IMR-90 (cell line): Measurements from ENCODE around the gene PDZD2. TPM values are rescaled to one million over a fixed set of nuclear protein-coding genes. Genes with fewer than 3 reads are reported as not detected.

Experiments
- ATAC-seq: fragments of 200-7000 bp; cut with Tn5 transposase; 2 replicates; pipeline ENCODE4 v1.9.1; 2020; ENCODE audit warnings: low read depth, mild to moderate bottlenecking, moderate library complexity
- BruUV-seq: library from RNA; stranded (reverse); fragments of 400-500 nt; replicated peaks from 2 replicates; lab custom pipeline; 2021; lab: Mats Ljungman, UMichigan
- CTCF ChIA-PET: fragments of 300-600 bp; formaldehyde crosslinking; extraction: SDS; loops from one replicate; lab custom pipeline; 2021; ENCODE audit warnings: antibody characterized with exemption; lab: Yijun Ruan, JAX
- POLR2A ChIA-PET: fragments of 300-600 bp; sonication (Branson Sonifier 250); formaldehyde crosslinking; loops from one replicate; lab custom pipeline; 2022; ENCODE audit warnings: antibody characterized with exemption; ENCODE audit not compliant: unreplicated experiment; lab: Charles Lee
- DNase-seq: peaks from one replicate; pipeline ENCODE4 v3.0.0; 2013
- H2AFZ ChIP-seq: replicated peaks from 2 replicates; pipeline ENCODE3; 2013; ENCODE audit warnings: low read length, mild to moderate bottlenecking; ENCODE audit not compliant: poor library complexity
- H2AK5ac ChIP-seq: 2 replicates; pipeline ENCODE4 v1.6.1; 2013; ENCODE audit warnings: low read depth, low read length, inconsistent platforms
- H2AK9ac ChIP-seq: replicated peaks from 2 replicates; pipeline ENCODE3; 2013; ENCODE audit warnings: mild to moderate bottlenecking, low read depth, low read length, moderate library complexity; ENCODE audit not compliant: poor library complexity
- H2BK120ac ChIP-seq: 2 replicates; pipeline ENCODE4 v1.6.1; 2013; ENCODE audit warnings: low read depth, low read length, inconsistent platforms
- H2BK15ac ChIP-seq: 3 replicates; pipeline ENCODE4 v1.6.1; 2013; ENCODE audit warnings: low read depth, low read length, inconsistent platforms
- H2BK20ac ChIP-seq: 2 replicates; pipeline ENCODE4 v1.6.1; 2013; ENCODE audit warnings: low read depth, mild to moderate bottlenecking, inconsistent platforms, low read length, moderate library complexity
- H2BK5ac ChIP-seq: 2 replicates; pipeline ENCODE4 v1.6.1; 2013; ENCODE audit warnings: mild to moderate bottlenecking, low read depth, low read length, inconsistent platforms; ENCODE audit not compliant: poor library complexity, severe bottlenecking
- H3K14ac ChIP-seq: replicated peaks from 2 replicates; pipeline ENCODE4 v1.6.1; 2013; ENCODE audit warnings: low read depth, low read length, inconsistent platforms
- H3K18ac ChIP-seq: 2 replicates; pipeline ENCODE4 v1.6.1; 2013; ENCODE audit warnings: low read depth, low read length, control low read depth
- H3K23ac ChIP-seq: 2 replicates; pipeline ENCODE4 v1.6.1; 2013; ENCODE audit warnings: low read depth, low read length, inconsistent platforms
- H3K27ac ChIP-seq: 2 replicates; pipeline ENCODE4 v1.5.1; 2013; ENCODE audit warnings: mild to moderate bottlenecking, control low read depth, low read length; ENCODE audit not compliant: insufficient read depth
- H3K27me3 ChIP-seq: 2 replicates; pipeline ENCODE4 v1.6.1; 2013; ENCODE audit warnings: low read length; ENCODE audit not compliant: control insufficient read depth, insufficient read depth
- H3K36me3 ChIP-seq: 2 replicates; pipeline ENCODE4 v1.6.1; 2013; ENCODE audit warnings: low read length, mixed read lengths; ENCODE audit not compliant: control insufficient read depth, insufficient read depth
- H3K4ac ChIP-seq: 2 replicates; pipeline ENCODE4 v1.6.1; 2013; ENCODE audit warnings: low read depth, low read length, inconsistent platforms
- H3K4me1 ChIP-seq: 2 replicates; pipeline ENCODE4 v1.6.1; 2013; ENCODE audit warnings: low read length, mixed read lengths; ENCODE audit not compliant: control insufficient read depth, insufficient read depth
- H3K4me2 ChIP-seq: 2 replicates; pipeline ENCODE4 v1.6.1; 2013; ENCODE audit warnings: low read depth, mild to moderate bottlenecking, control low read depth, low read length, moderate library complexity
- H3K4me3 ChIP-seq: 2 replicates; pipeline ENCODE4 v1.5.1; 2013; ENCODE audit warnings: low read depth, mild to moderate bottlenecking, control low read depth, low read length, moderate library complexity; ENCODE audit not compliant: insufficient read depth
- H3K56ac ChIP-seq: 2 replicates; pipeline ENCODE4 v1.6.1; 2013; ENCODE audit warnings: low read length, inconsistent platforms; ENCODE audit not compliant: insufficient read depth; ENCODE audit errors: extremely low read depth
- H3K79me1 ChIP-seq, 2 experiments: 2 replicates each; pipeline ENCODE4 v1.6.1; 2013; ENCODE audit warnings: low read length in 2 of 2, inconsistent platforms in 1 of 2, low read depth in 1 of 2
- H3K9ac ChIP-seq: 2 replicates; pipeline ENCODE4 v1.6.1; 2013; ENCODE audit warnings: low read depth, low read length, control low read depth
- H3K9me1 ChIP-seq: 2 replicates; pipeline ENCODE4 v1.6.1; 2013; ENCODE audit warnings: low read length, inconsistent platforms; ENCODE audit not compliant: insufficient read depth
- H3K9me3 ChIP-seq: 2 replicates; pipeline ENCODE4 v1.6.1; 2013; ENCODE audit warnings: low read length; ENCODE audit not compliant: control insufficient read depth, insufficient read depth
- H4K20me1 ChIP-seq: 2 replicates; pipeline ENCODE4 v1.6.1; 2013; ENCODE audit warnings: low read length, inconsistent platforms; ENCODE audit not compliant: insufficient read depth
- H4K5ac ChIP-seq: 2 replicates; pipeline ENCODE4 v1.6.1; 2013; ENCODE audit warnings: mild to moderate bottlenecking, low read depth, low read length, control low read depth
- H4K8ac ChIP-seq, 2 experiments: 2 replicates each; pipeline ENCODE4 v1.6.1; 2013; ENCODE audit warnings: low read depth in 2 of 2, low read length in 2 of 2, control low read depth in 1 of 2, inconsistent platforms in 1 of 2
- H4K91ac ChIP-seq: 2 replicates; pipeline ENCODE4 v1.6.1; 2013; ENCODE audit warnings: low read depth, low read length, inconsistent platforms; ENCODE audit not compliant: insufficient read depth
- BHLHE40 ChIP-seq: fragments of 150-350 bp; IDR thresholded peaks from 2 replicates; pipeline ENCODE4 v1.6.1; 2016; ENCODE audit warnings: mild to moderate bottlenecking, low read depth, low read length
- CEBPB ChIP-seq: IDR thresholded peaks from 2 replicates; pipeline ENCODE4 v1.6.1; 2012; ENCODE audit warnings: low read depth, low read length, improper control_type of control experiment
- CHD1 ChIP-seq: IDR thresholded peaks from 2 replicates; pipeline ENCODE4 v1.6.1; 2012; ENCODE audit warnings: low read depth, low read length, improper control_type of control experiment
- FOS ChIP-seq: fragments of 150-350 bp; IDR thresholded peaks from 2 replicates; pipeline ENCODE4 v1.6.1; 2016; ENCODE audit warnings: low read depth, low read length
- MAFK ChIP-seq: IDR thresholded peaks from 2 replicates; pipeline ENCODE4 v1.6.1; 2012; ENCODE audit warnings: low read depth, low read length, improper control_type of control experiment
- MAZ ChIP-seq: IDR thresholded peaks from 2 replicates; pipeline ENCODE4 v1.6.1; 2012; ENCODE audit warnings: low read depth, mild to moderate bottlenecking, low read length, improper control_type of control experiment, moderate library complexity, borderline replicate concordance
- MXI1 ChIP-seq: IDR thresholded peaks from 2 replicates; pipeline ENCODE4 v1.6.1; 2012; ENCODE audit warnings: low read depth, mild to moderate bottlenecking, low read length, moderate library complexity, borderline replicate concordance
- NFE2L2 ChIP-seq: fragments of 150-350 bp; IDR thresholded peaks from 2 replicates; pipeline ENCODE4 v1.6.1; 2016; ENCODE audit warnings: low read depth, mild to moderate bottlenecking, low read length
- POLR2A ChIP-seq: IDR thresholded peaks from 2 replicates; pipeline ENCODE4 v1.6.1; 2012; ENCODE audit warnings: mild to moderate bottlenecking, low read depth, low read length
- RAD21 ChIP-seq: IDR thresholded peaks from 2 replicates; pipeline ENCODE4 v1.6.1; 2012; ENCODE audit warnings: low read length, improper control_type of control experiment
- RCOR1 ChIP-seq: IDR thresholded peaks from 2 replicates; pipeline ENCODE4 v1.6.1; 2012; ENCODE audit warnings: mild to moderate bottlenecking, low read length, improper control_type of control experiment; ENCODE audit not compliant: insufficient replicate concordance
- RFX5 ChIP-seq: IDR thresholded peaks from 2 replicates; pipeline ENCODE4 v1.8.0; 2012; ENCODE audit warnings: low read depth, mild to moderate bottlenecking, low read length, moderate library complexity
- WGBS, 2 experiments: methylation state at CpG; one replicate each; pipeline versions ENCODE4 v1.1.5 to v1.1.7; 2013; ENCODE audit warnings: missing lambda C conversion rate in 2 of 2; ENCODE audit not compliant: insufficient read length in 1 of 2; ENCODE audit errors: extremely low coverage in 2 of 2; 5-methylcytosine and 5-hydroxymethylcytosine counted together
- dilution Hi-C: fragments of 300-500 bp; cut with HindIII; formaldehyde crosslinking; loops from one replicate; pipeline ENCODE4 v1.14.3; 2018; ENCODE audit warnings: low sequenced_read_pairs; ENCODE audit not compliant: unreplicated experiment
- in situ Hi-C: fragments of 300-500 bp; cut with MboI; formaldehyde crosslinking; loops from 3 replicates; pipeline ENCODE4 v1.14.3; 2019; ENCODE audit warnings: low sequenced_read_pairs, inconsistent platforms, mixed read lengths
- intact Hi-C: fragments of 100-400 bp; cut with micrococcal nuclease; formaldehyde crosslinking; loops from 2 replicates; pipeline ENCODE4 v1.10.0; 2022
- polyA plus RNA-seq, 3 experiments: library from polyadenylated mRNA; depleted of rRNA; stranded (reverse); fragments of >200 nt; gene quantifications; 2 replicates each; pipeline ENCODE4 v1.2.3, GENCODE V29; 2012; ENCODE audit warnings: low replicate concordance in 1 of 3
- total RNA-seq: library from RNA; depleted of rRNA; stranded (reverse); fragments of >200 nt; gene quantifications from 2 replicates; pipeline ENCODE4 v1.2.3, GENCODE V29; 2012
- TF ChIP-seq, protein P1 (sequence below): fragments of 150-350 bp; IDR thresholded peaks from 2 replicates; pipeline ENCODE4 v1.6.1; 2017; ENCODE audit warnings: mild to moderate bottlenecking, antibody characterized with exemption, low read length, low read depth
- TF ChIP-seq, protein P2 (sequence below): fragments of 150-350 bp; IDR thresholded peaks from 2 replicates; pipeline ENCODE4 v1.6.1; 2016; ENCODE audit warnings: low read depth, mild to moderate bottlenecking, low read length, moderate library complexity, borderline replicate concordance

The PDZD2 gene
- total and polyA plus RNA-seq, 2 of the 4 experiments (the other 2 are of a cell fraction): under 0.01 to 0.02 TPM

DNA sequence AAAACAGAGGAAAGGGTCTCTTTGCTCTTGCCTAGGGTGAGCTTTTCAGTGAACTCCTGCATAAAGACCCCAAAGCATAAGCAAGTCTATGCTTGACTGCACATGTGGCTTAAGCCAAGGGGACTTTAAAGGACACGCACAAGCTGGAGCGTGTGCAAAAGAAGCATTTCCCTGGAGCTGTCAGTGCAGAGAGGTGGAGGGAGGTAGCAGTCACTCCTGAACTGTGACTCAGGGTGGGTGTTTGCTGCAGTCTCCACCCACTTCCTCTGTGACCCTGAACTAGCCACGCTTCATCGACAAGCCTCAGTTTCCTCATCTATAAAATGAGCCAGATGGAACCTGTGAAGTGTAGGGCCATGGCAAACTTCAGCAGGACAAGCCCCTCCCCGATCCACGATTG is 72.4 kb downstream of the PDZD2 start:
- H3K9ac ChIP-seq: no peak overlapping the region
- POLR2A ChIA-PET: no interaction called here
- H3K4me2 ChIP-seq: no peak overlapping the region
- no peak overlapping the region for H2AFZ ChIP-seq
- H3K18ac ChIP-seq: no peak overlapping the region
- no peak overlapping the region for H3K23ac ChIP-seq
- no peak overlapping the region for H3K27ac ChIP-seq
- no peaks in the 10 kb centered on the region for H3K9me1 ChIP-seq
- no peaks in the 10 kb centered on the region for H3K4me1 ChIP-seq
- BruUV-seq: no TSS peak
- TF ChIP-seq NFE2L2: no peak
- no peak for TF ChIP-seq RAD21
- no peak for TF ChIP-seq MAFK
- no peak for TF ChIP-seq CHD1
- TF ChIP-seq, protein P1, sequence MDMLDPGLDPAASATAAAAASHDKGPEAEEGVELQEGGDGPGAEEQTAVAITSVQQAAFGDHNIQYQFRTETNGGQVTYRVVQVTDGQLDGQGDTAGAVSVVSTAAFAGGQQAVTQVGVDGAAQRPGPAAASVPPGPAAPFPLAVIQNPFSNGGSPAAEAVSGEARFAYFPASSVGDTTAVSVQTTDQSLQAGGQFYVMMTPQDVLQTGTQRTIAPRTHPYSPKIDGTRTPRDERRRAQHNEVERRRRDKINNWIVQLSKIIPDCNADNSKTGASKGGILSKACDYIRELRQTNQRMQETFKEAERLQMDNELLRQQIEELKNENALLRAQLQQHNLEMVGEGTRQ: no peak
- no peak for TF ChIP-seq RCOR1
- TF ChIP-seq, protein P2, sequence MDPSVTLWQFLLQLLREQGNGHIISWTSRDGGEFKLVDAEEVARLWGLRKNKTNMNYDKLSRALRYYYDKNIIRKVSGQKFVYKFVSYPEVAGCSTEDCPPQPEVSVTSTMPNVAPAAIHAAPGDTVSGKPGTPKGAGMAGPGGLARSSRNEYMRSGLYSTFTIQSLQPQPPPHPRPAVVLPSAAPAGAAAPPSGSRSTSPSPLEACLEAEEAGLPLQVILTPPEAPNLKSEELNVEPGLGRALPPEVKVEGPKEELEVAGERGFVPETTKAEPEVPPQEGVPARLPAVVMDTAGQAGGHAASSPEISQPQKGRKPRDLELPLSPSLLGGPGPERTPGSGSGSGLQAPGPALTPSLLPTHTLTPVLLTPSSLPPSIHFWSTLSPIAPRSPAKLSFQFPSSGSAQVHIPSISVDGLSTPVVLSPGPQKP: no peak
- no peak for TF ChIP-seq MXI1
- TF ChIP-seq POLR2A: no peak
- TF ChIP-seq FOS: no peak
- no peak for TF ChIP-seq CEBPB
- TF ChIP-seq RFX5: no peak
- TF ChIP-seq MAZ: no peak
- no peak for TF ChIP-seq BHLHE40
- H3K9me3 ChIP-seq: no peaks in the 10 kb centered on the region
- no peak overlapping the region for H3K4ac ChIP-seq
- no peak overlapping the region for H2BK15ac ChIP-seq
- ATAC-seq (no peak), DNase-seq (no peak)
- intact Hi-C loops (no loop called here), dilution Hi-C loops (no loop called here), in situ Hi-C loops (no loop called here)
- H2AK5ac ChIP-seq: no peak overlapping the region
- no peaks in the 10 kb centered on the region for H3K36me3 ChIP-seq
- no peak overlapping the region for H2BK20ac ChIP-seq
- no peaks in the 10 kb centered on the region; the same call in 1 of the 2 replicates for H3K27me3 ChIP-seq
- H3K56ac ChIP-seq: no peak overlapping the region
- H2AK9ac ChIP-seq: no peak overlapping the region
- no peak overlapping the region for H2BK120ac ChIP-seq
- H3K4me3 ChIP-seq: no peak overlapping the region
- no peak overlapping the region for H4K8ac ChIP-seq
- WGBS, 2 experiments: no CpG with 5 or more reads among the region's 6 CpGs
- no peak overlapping the region for H2BK5ac ChIP-seq
- no peaks in the 10 kb centered on the region for H4K20me1 ChIP-seq
- no peak overlapping the region for H3K14ac ChIP-seq
- no peak overlapping the region for H4K91ac ChIP-seq
- CTCF ChIA-PET: no interaction called here
- H4K5ac ChIP-seq: no peak overlapping the region
- no peaks in the 10 kb centered on the region for H3K79me1 ChIP-seq
